Liver (tissue), 2 donors: Measurements from ENCODE around the gene RAPGEF1.

ENCODE experiments used
- RAD21 ChIP-seq, 2 donors: IDR thresholded peaks; 2 replicates each; pipeline ENCODE4 v1.6.1; 2016; ENCODE audit warnings: antibody characterized with exemption in 2 of 2, mild to moderate bottlenecking in 2 of 2
- TF ChIP-seq, protein P1 (sequence below): IDR thresholded peaks from 2 replicates; pipeline ENCODE4 v1.6.1; 2016; ENCODE audit warnings: antibody characterized with exemption
- donor health status: healthy.

DNA sequence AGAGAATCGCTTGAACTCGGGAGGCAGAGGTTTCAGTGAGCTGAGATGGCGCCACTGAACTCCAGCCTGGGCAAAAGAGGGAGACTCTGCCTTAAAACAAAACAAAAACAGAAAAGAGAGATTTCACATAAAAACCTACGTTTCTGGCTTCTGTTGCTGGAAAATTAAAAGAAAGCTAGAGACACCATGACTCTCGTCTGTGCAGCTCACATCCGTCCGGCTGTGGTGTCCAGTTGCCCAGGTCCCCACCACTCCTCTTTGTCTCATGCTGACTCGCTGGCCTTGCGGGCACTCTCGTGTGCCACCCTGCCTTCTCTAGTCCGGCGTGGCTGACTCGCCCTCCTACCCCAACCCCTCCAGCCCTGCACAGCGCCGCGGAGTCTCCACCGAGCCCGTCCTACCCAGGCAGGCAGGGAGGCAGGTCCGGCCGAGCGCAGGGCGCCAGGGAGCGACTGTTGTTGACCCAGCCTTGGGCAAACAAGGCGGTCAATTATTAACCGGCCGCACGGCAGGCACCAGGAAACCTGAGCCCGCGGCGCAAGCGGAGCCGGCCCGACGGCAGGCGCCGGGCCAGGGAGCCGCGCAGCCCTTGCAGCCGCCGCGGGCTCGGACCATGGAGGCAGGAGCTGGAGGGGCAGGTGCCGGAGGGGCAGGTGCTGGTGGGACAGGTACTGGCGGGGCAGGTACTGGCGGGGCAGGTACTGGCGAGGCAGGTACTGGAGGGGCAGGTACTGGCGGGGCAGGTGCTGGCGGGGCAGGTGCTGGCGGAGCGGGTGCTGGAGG lies 194.7 kb downstream of the RAPGEF1 start, which contains the start of gene PRRT1B:
- peak in 1 of 2 donors; percentile 44 for TF ChIP-seq RAD21 (IDR thresholded peaks at IDR 0.05)
- TF ChIP-seq, protein P1, sequence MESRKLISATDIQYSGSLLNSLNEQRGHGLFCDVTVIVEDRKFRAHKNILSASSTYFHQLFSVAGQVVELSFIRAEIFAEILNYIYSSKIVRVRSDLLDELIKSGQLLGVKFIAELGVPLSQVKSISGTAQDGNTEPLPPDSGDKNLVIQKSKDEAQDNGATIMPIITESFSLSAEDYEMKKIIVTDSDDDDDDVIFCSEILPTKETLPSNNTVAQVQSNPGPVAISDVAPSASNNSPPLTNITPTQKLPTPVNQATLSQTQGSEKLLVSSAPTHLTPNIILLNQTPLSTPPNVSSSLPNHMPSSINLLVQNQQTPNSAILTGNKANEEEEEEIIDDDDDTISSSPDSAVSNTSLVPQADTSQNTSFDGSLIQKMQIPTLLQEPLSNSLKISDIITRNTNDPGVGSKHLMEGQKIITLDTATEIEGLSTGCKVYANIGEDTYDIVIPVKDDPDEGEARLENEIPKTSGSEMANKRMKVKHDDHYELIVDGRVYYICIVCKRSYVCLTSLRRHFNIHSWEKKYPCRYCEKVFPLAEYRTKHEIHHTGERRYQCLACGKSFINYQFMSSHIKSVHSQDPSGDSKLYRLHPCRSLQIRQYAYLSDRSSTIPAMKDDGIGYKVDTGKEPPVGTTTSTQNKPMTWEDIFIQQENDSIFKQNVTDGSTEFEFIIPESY = no peak
